ENCODE results near the gene CSNK1G2.

DNA sequence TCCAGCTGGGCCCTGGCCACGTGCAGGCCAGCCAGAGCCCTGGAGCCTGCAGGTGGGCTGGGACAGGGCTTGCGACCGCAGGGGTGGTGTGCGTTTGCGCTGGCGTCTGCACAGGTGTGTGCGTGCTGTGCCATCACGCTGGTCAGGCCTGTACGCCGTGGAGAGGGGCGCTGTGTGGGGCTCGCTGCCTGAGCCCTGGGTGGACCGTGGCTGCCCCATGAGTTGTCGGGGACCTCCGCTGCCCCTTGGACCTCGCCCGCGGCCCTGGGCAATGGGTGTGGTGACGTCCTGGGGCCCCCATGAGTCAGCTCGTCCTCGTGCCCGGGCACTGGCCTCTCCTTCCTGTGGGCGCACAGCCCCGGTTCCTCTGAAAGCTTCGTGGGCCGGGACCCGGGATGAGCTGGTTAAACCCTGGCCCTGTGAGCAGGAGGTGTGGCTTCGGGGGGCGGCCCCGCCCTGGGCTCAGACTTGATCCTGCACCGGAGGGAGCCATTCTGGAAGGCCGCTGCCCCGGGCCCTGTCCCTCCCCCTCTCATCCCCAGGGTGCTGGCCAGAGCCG lies 6.8 kb downstream of the CSNK1G2 start:
- no peak for TF ChIP-seq CTCF (IDR thresholded peaks at IDR 0.05; ENCODE audit: low read length)
- TF ChIP-seq EZH2phosphoT487 (IDR thresholded peaks at IDR 0.05; ENCODE audit: low read length): no peak
- TF ChIP-seq EZH2 (optimal IDR thresholded peaks at IDR 0.05; ENCODE audit: low read depth, low read length): no peak

Measured in MM.1S (cell line).